ENCODE results near the gene FAM13A.

DNA sequence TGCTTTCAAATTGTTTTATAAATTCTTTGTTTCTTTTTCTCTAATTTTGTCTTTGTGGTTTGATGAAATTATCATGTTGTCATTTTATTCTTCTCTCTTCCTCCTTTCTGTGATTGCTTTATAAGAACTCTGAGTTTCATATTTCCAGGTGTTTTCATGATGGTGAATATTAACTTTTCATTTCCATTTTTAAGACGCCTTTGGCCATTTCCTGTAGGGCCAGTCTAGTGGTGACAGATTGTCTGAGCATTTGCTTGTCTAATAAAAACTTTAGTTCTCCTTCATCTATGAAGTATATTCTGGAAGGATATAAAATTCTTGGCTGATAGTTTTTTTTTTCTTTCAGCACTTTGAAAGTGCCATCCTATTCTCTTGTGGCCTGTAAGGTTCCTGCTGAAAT is 128.1 kb downstream of the FAM13A start:
- TF ChIP-seq TCF3 (IDR thresholded peaks at IDR 0.05; ENCODE audit: borderline replicate concordance, insufficient read depth, low read depth, low read length) (no peak), CTCF (IDR thresholded peaks at IDR 0.05 in 2 of 3, conservative IDR thresholded peaks at IDR 0.05 in 1 of 3; ENCODE audit: control insufficient read depth in 2 of 3, extremely low read depth in 1 of 3, insufficient read depth in 1 of 3, low read depth in 3 of 3, low read length in 3 of 3) (no peak), POLR2A (IDR thresholded peaks at IDR 0.05; ENCODE audit: low read depth, low read length) (no peak), TCF7 (IDR thresholded peaks at IDR 0.05; ENCODE audit: borderline replicate concordance) (no peak), SKIL (IDR thresholded peaks at IDR 0.05; ENCODE audit: low read depth, poor library complexity, severe bottlenecking) (no peak), SMC3 (IDR thresholded peaks at IDR 0.05; ENCODE audit: borderline replicate concordance, low read length) (no peak), TAF1 (IDR thresholded peaks at IDR 0.05; ENCODE audit: borderline replicate concordance, low read depth, low read length) (no peak), E2F4 (IDR thresholded peaks at IDR 0.05; ENCODE audit: low read depth, low read length) (no peak), EP300 (IDR thresholded peaks at IDR 0.05; ENCODE audit: borderline replicate concordance in 1 of 2, control insufficient read depth in 1 of 2, low read depth in 2 of 2, low read length in 2 of 2) (no peak), ATF2 (IDR thresholded peaks at IDR 0.05; ENCODE audit: low read length) (no peak), YBX1 (IDR thresholded peaks at IDR 0.05) (no peak), RAD21 (IDR thresholded peaks at IDR 0.05; ENCODE audit: insufficient read depth, low read depth, low read length) (no peak), NKRF (conservative IDR thresholded peaks at IDR 0.05) (no peak)
- TF ChIP-seq, protein P1, sequence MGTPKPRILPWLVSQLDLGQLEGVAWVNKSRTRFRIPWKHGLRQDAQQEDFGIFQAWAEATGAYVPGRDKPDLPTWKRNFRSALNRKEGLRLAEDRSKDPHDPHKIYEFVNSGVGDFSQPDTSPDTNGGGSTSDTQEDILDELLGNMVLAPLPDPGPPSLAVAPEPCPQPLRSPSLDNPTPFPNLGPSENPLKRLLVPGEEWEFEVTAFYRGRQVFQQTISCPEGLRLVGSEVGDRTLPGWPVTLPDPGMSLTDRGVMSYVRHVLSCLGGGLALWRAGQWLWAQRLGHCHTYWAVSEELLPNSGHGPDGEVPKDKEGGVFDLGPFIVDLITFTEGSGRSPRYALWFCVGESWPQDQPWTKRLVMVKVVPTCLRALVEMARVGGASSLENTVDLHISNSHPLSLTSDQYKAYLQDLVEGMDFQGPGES (IDR thresholded peaks at IDR 0.05): no peak

Data from GM12878 (cell line).